Vagina (tissue), 2 donors: ENCODE results near the gene TMEM141.
"Not testable (repeated sequence)": the region's sequence is repeated elsewhere in the genome, so short reads cannot be mapped to it uniquely, and the experiment has no call there.

Experiments
- POLR2A ChIP-seq, 2 donors: fragments of 450-650 bp; IDR thresholded peaks; one replicate each; pipeline ENCODE4 v1.6.1; 2017; ENCODE audit warnings: antibody characterized with exemption in 2 of 2, mild to moderate bottlenecking in 2 of 2, moderate library complexity in 2 of 2
- TF ChIP-seq, protein P1 (sequence below), 3 experiments: fragments of 450-650 bp in 2 of 3; fragments of 200-600 bp in 1 of 3; sonication (generic) in 1 of 3; IDR thresholded peaks; one replicate each; pipeline ENCODE4 v1.5.1; 2017 to 2019; ENCODE audit warnings: antibody characterized with exemption in 3 of 3, mild to moderate bottlenecking in 2 of 3, moderate library complexity in 2 of 3

DNA sequence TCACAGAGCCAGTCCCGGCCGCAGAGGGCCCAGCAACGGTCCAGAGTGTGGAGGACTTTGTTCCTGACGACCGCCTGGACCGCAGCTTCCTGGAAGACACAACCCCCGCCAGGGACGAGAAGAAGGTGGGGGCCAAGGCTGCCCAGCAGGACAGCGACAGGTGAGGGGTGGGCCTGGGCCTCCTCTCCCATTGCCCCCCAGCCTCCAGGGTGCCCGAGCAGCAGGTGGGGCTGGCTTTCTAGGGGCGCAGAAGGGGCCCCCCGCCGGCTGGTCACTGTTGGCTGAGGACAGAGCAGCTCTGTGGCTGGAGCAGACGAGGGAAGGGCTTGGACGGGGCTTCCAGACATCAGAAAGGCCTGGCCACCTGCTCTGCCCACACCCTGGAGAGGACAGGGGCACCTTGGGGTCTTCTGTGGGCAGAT, 46.7 kb downstream of the TMEM141 start:
- TF ChIP-seq, protein P1, sequence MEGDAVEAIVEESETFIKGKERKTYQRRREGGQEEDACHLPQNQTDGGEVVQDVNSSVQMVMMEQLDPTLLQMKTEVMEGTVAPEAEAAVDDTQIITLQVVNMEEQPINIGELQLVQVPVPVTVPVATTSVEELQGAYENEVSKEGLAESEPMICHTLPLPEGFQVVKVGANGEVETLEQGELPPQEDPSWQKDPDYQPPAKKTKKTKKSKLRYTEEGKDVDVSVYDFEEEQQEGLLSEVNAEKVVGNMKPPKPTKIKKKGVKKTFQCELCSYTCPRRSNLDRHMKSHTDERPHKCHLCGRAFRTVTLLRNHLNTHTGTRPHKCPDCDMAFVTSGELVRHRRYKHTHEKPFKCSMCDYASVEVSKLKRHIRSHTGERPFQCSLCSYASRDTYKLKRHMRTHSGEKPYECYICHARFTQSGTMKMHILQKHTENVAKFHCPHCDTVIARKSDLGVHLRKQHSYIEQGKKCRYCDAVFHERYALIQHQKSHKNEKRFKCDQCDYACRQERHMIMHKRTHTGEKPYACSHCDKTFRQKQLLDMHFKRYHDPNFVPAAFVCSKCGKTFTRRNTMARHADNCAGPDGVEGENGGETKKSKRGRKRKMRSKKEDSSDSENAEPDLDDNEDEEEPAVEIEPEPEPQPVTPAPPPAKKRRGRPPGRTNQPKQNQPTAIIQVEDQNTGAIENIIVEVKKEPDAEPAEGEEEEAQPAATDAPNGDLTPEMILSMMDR (IDR thresholded peaks at IDR 0.05): not testable (repeated sequence)
- not testable (repeated sequence) for TF ChIP-seq POLR2A (IDR thresholded peaks at IDR 0.05)
